Measurements from ENCODE around the gene UBE3D.

GRCh38 chr6:82970839-82971238, 94.8 kb downstream of the UBE3D start:
- TF ChIP-seq EZH2phosphoT487 (IDR thresholded peaks at IDR 0.05; ENCODE audit: low read length): no peak
- TF ChIP-seq, protein P1, sequence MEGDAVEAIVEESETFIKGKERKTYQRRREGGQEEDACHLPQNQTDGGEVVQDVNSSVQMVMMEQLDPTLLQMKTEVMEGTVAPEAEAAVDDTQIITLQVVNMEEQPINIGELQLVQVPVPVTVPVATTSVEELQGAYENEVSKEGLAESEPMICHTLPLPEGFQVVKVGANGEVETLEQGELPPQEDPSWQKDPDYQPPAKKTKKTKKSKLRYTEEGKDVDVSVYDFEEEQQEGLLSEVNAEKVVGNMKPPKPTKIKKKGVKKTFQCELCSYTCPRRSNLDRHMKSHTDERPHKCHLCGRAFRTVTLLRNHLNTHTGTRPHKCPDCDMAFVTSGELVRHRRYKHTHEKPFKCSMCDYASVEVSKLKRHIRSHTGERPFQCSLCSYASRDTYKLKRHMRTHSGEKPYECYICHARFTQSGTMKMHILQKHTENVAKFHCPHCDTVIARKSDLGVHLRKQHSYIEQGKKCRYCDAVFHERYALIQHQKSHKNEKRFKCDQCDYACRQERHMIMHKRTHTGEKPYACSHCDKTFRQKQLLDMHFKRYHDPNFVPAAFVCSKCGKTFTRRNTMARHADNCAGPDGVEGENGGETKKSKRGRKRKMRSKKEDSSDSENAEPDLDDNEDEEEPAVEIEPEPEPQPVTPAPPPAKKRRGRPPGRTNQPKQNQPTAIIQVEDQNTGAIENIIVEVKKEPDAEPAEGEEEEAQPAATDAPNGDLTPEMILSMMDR (IDR thresholded peaks at IDR 0.05; ENCODE audit: low read length): no peak
